Activated T-cell treated with anti-CD3 and anti-CD28 coated beads, Interleukin-2, amount 50 U/mL, for 1 hour (primary cell): Measurements from ENCODE around the gene RAB26.

Experiments used
- DNase-seq: peaks from one replicate; pipeline ENCODE4 v3.0.0-alpha.2; 2020

The RAB26 gene

GRCh38 chr16:2181952-2182351 lies 33.5 kb downstream of the RAB26 start:
- DNase-seq: no peak

- no peak for DNase-seq
Measured at GRCh38 chr16:2183671-2184070, 35.2 kb downstream of the RAB26 start.

GRCh38 chr16:2184346-2184745 lies 35.9 kb downstream of the RAB26 start:
- no peak for DNase-seq

GRCh38 chr16:2184962-2185361 lies 36.5 kb downstream of the RAB26 start:
- no peak for DNase-seq

GRCh38 chr16:2186064-2186463 lies 37.6 kb downstream of the RAB26 start:
- no peak for DNase-seq

- DNase-seq: no peak
Measured at GRCh38 chr16:2186505-2186904, 38.1 kb downstream of the RAB26 start.

- no peak for DNase-seq
Measured at GRCh38 chr16:2187212-2187611, 38.8 kb downstream of the RAB26 start.

- DNase-seq: no peak
Measured at GRCh38 chr16:2188395-2188794, 40.0 kb downstream of the RAB26 start.

- DNase-seq: no peak
Measured at GRCh38 chr16:2189252-2189893, 40.9 kb downstream of the RAB26 start.

GRCh38 chr16:2190002-2190658 lies 41.7 kb downstream of the RAB26 start:
- DNase-seq: no peak

GRCh38 chr16:2190659-2191445 lies 42.4 kb downstream of the RAB26 start:
- no peak for DNase-seq

GRCh38 chr16:2191446-2191706 lies 43.0 kb downstream of the RAB26 start:
- no peak for DNase-seq

GRCh38 chr16:2194166-2194834 lies 45.9 kb downstream of the RAB26 start:
- no peak for DNase-seq

- peak; percentile 55 for DNase-seq
Measured at GRCh38 chr16:2194852-2195321, 46.5 kb downstream of the RAB26 start.

- DNase-seq: no peak
Measured at GRCh38 chr16:2195322-2196161, 47.1 kb downstream of the RAB26 start.

GRCh38 chr16:2196162-2196980 lies 47.9 kb downstream of the RAB26 start, which contains the start of gene CASKIN1:
Gene CASKIN1 (minus strand): TSS chr16:2196605. CDS start chr16:2196432, 173 bp downstream.
- DNase-seq: peak; percentile 32

- DNase-seq: no peak
Measured at GRCh38 chr16:2196981-2197511, 48.6 kb downstream of the RAB26 start.

- no peak for DNase-seq
Measured at GRCh38 chr16:2197765-2198164, 49.3 kb downstream of the RAB26 start.

GRCh38 chr16:2198283-2198682 lies 49.9 kb downstream of the RAB26 start:
- DNase-seq: no peak

GRCh38 chr16:2199095-2199494 lies 50.7 kb downstream of the RAB26 start:
- no peak for DNase-seq

- no peak for DNase-seq
Measured at GRCh38 chr16:2199621-2200139, 51.3 kb downstream of the RAB26 start.
